Endodermal cell (in vitro differentiated cells): Measurements from ENCODE around the gene SNTB2. TPM values are rescaled to one million over a fixed set of nuclear protein-coding genes. Genes with fewer than 3 reads are reported as not detected.

ENCODE experiments used
- DNase-seq: peaks from one replicate; pipeline ENCODE4 v3.0.0-alpha.2; 2017
- H3K27ac ChIP-seq: 2 replicates; pipeline ENCODE4 v1.5.1; 2013; ENCODE audit warnings: mild to moderate bottlenecking, low read depth, low read length, moderate library complexity
- H3K27me3 ChIP-seq: 2 replicates; pipeline ENCODE4 v1.6.1; 2013; ENCODE audit warnings: mild to moderate bottlenecking, low read length, moderate library complexity; ENCODE audit not compliant: insufficient read depth, control insufficient read depth, poor library complexity, severe bottlenecking
- H3K36me3 ChIP-seq: 2 replicates; pipeline ENCODE4 v1.7.0; 2013; ENCODE audit warnings: mild to moderate bottlenecking, low read length, moderate library complexity; ENCODE audit not compliant: control insufficient read depth, insufficient read depth
- H3K4me1 ChIP-seq: one replicate; pipeline ENCODE4 v1.7.0; 2013; ENCODE audit warnings: low read length; ENCODE audit not compliant: control insufficient read depth, insufficient read depth
- H3K4me3 ChIP-seq: 2 replicates; pipeline ENCODE4 v1.5.1; 2013; ENCODE audit warnings: mild to moderate bottlenecking, low read length, moderate library complexity
- H3K9ac ChIP-seq: 2 replicates; pipeline ENCODE4 v1.6.1; 2013; ENCODE audit warnings: mild to moderate bottlenecking, low read length, moderate library complexity; ENCODE audit not compliant: poor library complexity, severe bottlenecking; ENCODE audit errors: extremely low read depth
- H3K9me3 ChIP-seq: 2 replicates; pipeline ENCODE4 v1.6.1; 2013; ENCODE audit warnings: mild to moderate bottlenecking, low read length, moderate library complexity; ENCODE audit not compliant: control insufficient read depth
- H3K27ac Mint-ChIP-seq: 2 replicates; pipeline ENCODE4 v1.8.0; 2020; ENCODE audit warnings: mixed read lengths
- H3K27me3 Mint-ChIP-seq: 2 replicates; pipeline ENCODE4 v1.8.0; 2021; ENCODE audit warnings: mild to moderate bottlenecking, mixed read lengths; ENCODE audit not compliant: insufficient read depth
- H3K36me3 Mint-ChIP-seq: 2 replicates; pipeline ENCODE4 v1.8.0; 2020; ENCODE audit warnings: low read depth, mixed read lengths
- H3K4me1 Mint-ChIP-seq: 2 replicates; pipeline ENCODE4 v1.8.0; 2020; ENCODE audit warnings: mixed read lengths
- H3K4me3 Mint-ChIP-seq: 2 replicates; pipeline ENCODE4 v1.8.0; 2020; ENCODE audit warnings: mild to moderate bottlenecking, moderate library complexity, mixed read lengths
- H3K9me3 Mint-ChIP-seq: 2 replicates; pipeline ENCODE4 v1.8.0; 2020; ENCODE audit warnings: mild to moderate bottlenecking, mixed read lengths
- WGBS, 2 experiments: methylation state at CpG; one replicate each; pipeline versions ENCODE4 v1.1.5 to v1.1.7; 2013; ENCODE audit warnings: missing lambda C conversion rate in 2 of 2, mixed read lengths in 1 of 2; ENCODE audit not compliant: insufficient coverage in 1 of 2, insufficient read length in 1 of 2; 5-methylcytosine and 5-hydroxymethylcytosine counted together
- total RNA-seq, 2 donors: library from RNA; stranded (reverse); fragmentation: NEBNext Ultra II Directional in 1 of 2; extraction: Animal tissue kit (Norgen Biotek cat#: 25700) in 1 of 2; gene quantifications; 2 replicates in 1 of 2; 3 replicates in 1 of 2; pipeline ENCODE4 v1.2.1, GENCODE V29; 2021
- TF ChIP-seq, protein P1 (sequence below): fragments of 200-600 bp; sonication (generic); conservative IDR thresholded peaks from 2 replicates; pipeline ENCODE4 v1.5.0; 2021; ENCODE audit warnings: antibody characterized with exemption, mild to moderate bottlenecking

Gene SNTB2
- total RNA-seq, 2 donors from 2014 or later, result 15.4 to 24.1 TPM

DNA sequence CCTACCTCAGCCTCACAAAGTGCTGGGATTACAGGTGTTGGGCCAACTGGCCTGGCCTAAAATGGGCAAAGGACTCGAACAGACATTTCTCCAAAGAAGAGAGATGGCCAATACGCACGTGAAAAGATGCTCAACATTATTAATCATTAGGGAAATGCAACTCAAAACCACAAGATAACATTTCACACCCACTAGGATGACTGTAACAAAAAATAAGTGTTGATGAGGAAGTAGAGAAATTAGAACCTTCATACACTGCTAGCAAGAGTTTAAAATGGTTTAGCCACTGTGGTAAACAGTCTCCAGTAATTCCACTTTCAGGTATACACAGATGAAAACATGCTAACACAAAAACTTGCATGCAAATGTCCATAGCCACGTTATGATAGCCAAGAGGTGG lies 159.0 kb downstream of the SNTB2 start:
- no peaks in the 10 kb centered on the region for H3K9me3 ChIP-seq
- Mint-ChIP-seq H3K9me3 (no peaks in the 10 kb centered on the region), H3K4me1 (peaks cover 5% of the 10 kb centered on the region), H3K4me3 (no peak overlapping the region), H3K27me3 (no peaks in the 10 kb centered on the region), H3K36me3 (peaks cover 42% of the 10 kb centered on the region), H3K27ac (no peak overlapping the region)
- no peak for DNase-seq
- H3K4me1 ChIP-seq, result peaks cover 3% of the 10 kb centered on the region
- no peaks in the 10 kb centered on the region for H3K27me3 ChIP-seq
- peaks cover 39% of the 10 kb centered on the region for H3K36me3 ChIP-seq
- WGBS, 2 experiments, result 98% methylated on average over 3 of the region's 4 CpGs; no CpG with 5 or more reads in 1 of the 2 experiments
- no peak overlapping the region for H3K27ac ChIP-seq
- no peak overlapping the region for H3K9ac ChIP-seq
- H3K4me3 ChIP-seq, result no peak overlapping the region
- TF ChIP-seq, protein P1, sequence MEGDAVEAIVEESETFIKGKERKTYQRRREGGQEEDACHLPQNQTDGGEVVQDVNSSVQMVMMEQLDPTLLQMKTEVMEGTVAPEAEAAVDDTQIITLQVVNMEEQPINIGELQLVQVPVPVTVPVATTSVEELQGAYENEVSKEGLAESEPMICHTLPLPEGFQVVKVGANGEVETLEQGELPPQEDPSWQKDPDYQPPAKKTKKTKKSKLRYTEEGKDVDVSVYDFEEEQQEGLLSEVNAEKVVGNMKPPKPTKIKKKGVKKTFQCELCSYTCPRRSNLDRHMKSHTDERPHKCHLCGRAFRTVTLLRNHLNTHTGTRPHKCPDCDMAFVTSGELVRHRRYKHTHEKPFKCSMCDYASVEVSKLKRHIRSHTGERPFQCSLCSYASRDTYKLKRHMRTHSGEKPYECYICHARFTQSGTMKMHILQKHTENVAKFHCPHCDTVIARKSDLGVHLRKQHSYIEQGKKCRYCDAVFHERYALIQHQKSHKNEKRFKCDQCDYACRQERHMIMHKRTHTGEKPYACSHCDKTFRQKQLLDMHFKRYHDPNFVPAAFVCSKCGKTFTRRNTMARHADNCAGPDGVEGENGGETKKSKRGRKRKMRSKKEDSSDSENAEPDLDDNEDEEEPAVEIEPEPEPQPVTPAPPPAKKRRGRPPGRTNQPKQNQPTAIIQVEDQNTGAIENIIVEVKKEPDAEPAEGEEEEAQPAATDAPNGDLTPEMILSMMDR, result no peak

DNA sequence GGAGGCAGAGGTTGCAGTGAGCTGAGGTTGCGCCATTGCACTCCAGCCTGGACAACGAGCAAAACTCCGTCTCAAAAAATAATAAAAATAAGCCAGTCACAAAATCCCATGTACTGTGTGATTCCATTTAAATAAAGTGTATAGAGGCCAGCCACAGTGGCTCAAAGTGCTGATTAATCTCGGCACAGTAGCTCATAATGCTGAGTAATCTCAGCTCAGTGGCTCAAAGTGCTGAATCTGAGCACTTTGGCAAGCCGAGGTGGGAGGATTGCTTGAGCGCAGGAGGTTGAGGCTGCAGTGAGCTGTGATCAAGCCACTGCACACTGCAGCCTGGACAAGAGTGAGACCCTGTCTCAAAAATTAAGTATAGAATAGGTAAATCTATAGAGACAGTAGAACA lies 159.7 kb downstream of the SNTB2 start:
- Histone ChIP-seq H3K9ac (no peak overlapping the region), H3K4me1 (no peaks in the 10 kb centered on the region), H3K27me3 (no peaks in the 10 kb centered on the region), H3K9me3 (no peaks in the 10 kb centered on the region), H3K27ac (no peak overlapping the region), H3K4me3 (no peak overlapping the region), H3K36me3 (peaks cover 31% of the 10 kb centered on the region)
- DNase-seq, result no peak
- Mint-ChIP-seq H3K4me3 (no peak overlapping the region), H3K27me3 (no peaks in the 10 kb centered on the region), H3K4me1 (peaks cover 9% of the 10 kb centered on the region), H3K9me3 (no peaks in the 10 kb centered on the region), H3K36me3 (peaks cover 34% of the 10 kb centered on the region), H3K27ac (no peak overlapping the region)
- WGBS, 2 experiments, result 89 to 93% methylated on average over 3 to 6 of the region's 6 CpGs
- TF ChIP-seq, protein P1, result no peak

DNA sequence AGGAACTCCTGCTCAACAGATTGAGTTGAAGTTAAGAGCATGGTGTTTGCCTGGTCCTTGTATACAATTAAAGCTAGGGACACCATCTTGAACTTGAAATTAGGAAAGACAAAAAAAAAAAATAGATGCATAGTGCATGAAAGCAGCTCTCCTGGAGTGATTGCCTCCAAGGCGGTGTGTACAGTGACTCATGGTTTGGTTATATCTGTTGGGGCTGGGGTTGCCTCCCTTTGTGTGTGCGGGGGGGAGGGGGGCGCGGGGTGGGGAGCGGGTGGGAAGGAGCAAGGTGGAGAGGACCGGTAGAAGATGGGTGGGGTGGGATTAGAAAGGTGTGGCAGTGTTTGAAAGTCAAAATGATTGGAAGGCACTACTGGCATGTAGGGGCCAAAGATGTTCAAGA lies 161.3 kb downstream of the SNTB2 start:
- Histone ChIP-seq H3K27me3 (no peaks in the 10 kb centered on the region), H3K9ac (no peak overlapping the region), H3K4me1 (no peaks in the 10 kb centered on the region), H3K36me3 (peaks cover 21% of the 10 kb centered on the region), H3K4me3 (no peak overlapping the region), H3K27ac (no peak overlapping the region), H3K9me3 (no peaks in the 10 kb centered on the region)
- no peak for DNase-seq
- H3K9me3 Mint-ChIP-seq, result no peaks in the 10 kb centered on the region
- no peak overlapping the region for H3K27ac Mint-ChIP-seq
- peaks cover 12% of the 10 kb centered on the region for H3K4me1 Mint-ChIP-seq
- 98% methylated on average over 5 of the region's 6 CpGs; no CpG with 5 or more reads in 1 of the 2 experiments for WGBS, 2 experiments
- no peaks in the 10 kb centered on the region for H3K27me3 Mint-ChIP-seq
- no peak overlapping the region for H3K4me3 Mint-ChIP-seq
- TF ChIP-seq, protein P1, result no peak
- peaks cover 29% of the 10 kb centered on the region for H3K36me3 Mint-ChIP-seq
